ENCODE data around the gene DIPK1A.

Gene DIPK1A

DNA sequence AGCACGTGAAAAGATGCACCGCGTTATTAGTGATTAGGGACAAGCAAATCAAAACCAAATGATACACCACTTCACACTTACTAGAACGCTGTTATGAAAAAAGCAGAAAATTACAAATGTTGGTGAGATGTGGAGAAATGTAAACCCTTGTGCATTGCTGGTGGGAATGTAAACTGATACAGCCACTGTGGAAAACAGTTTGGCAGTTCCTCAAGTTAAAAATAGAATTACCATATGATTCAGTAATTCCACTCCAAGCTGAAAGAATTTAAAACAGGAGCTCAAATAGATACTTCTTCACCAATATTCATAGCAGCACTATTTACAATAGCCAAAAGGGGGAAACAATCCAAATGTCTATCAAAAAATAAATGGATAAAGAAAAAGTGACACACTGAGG is 166.1 kb downstream of the DIPK1A start:
- no peak for DNase-seq
- Histone ChIP-seq H3K36me3 (no peaks in the 10 kb centered on the region), H3K27me3 (ENCODE audit: insufficient read depth, low read depth, severe bottlenecking) (no peaks in the 10 kb centered on the region), H3K4me3 (ENCODE audit: low read depth, low read length) (no peak overlapping the region), H3K9me3 (ENCODE audit: severe bottlenecking) (no peaks in the 10 kb centered on the region), H3K27ac (no peak overlapping the region)
- TF ChIP-seq, protein P1, sequence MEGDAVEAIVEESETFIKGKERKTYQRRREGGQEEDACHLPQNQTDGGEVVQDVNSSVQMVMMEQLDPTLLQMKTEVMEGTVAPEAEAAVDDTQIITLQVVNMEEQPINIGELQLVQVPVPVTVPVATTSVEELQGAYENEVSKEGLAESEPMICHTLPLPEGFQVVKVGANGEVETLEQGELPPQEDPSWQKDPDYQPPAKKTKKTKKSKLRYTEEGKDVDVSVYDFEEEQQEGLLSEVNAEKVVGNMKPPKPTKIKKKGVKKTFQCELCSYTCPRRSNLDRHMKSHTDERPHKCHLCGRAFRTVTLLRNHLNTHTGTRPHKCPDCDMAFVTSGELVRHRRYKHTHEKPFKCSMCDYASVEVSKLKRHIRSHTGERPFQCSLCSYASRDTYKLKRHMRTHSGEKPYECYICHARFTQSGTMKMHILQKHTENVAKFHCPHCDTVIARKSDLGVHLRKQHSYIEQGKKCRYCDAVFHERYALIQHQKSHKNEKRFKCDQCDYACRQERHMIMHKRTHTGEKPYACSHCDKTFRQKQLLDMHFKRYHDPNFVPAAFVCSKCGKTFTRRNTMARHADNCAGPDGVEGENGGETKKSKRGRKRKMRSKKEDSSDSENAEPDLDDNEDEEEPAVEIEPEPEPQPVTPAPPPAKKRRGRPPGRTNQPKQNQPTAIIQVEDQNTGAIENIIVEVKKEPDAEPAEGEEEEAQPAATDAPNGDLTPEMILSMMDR (IDR thresholded peaks at IDR 0.05; ENCODE audit: low read depth, low read length), result no peak

DNA sequence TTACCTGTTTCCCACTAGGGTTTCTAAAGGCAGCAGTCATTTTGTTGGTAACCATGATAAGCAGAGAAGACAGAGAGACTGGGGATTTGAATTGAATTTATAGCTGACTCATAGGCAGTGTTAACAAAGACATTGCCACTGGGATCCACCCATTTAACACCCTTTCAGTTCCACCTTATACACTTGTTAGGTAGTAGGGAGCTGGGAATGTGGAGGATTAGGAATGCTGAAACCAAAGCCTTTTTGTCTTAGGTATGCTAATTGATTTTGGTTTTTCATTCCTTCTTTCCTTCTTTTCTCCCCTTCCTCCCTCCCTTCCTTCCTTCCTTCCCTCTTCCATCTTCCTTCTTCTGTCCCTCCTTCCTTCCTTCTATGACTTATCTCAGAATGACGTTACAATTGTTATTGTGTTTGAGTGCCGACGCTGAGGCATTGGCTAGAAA is 168.9 kb downstream of the DIPK1A start:
- no peak overlapping the region for H3K27ac ChIP-seq
- H3K4me3 ChIP-seq (ENCODE audit: low read depth, low read length), result no peak overlapping the region
- DNase-seq, result no peak
- H3K9me3 ChIP-seq (ENCODE audit: severe bottlenecking), result no peaks in the 10 kb centered on the region
- TF ChIP-seq, protein P1 (IDR thresholded peaks at IDR 0.05; ENCODE audit: low read depth, low read length), result no peak
- no peaks in the 10 kb centered on the region for H3K27me3 ChIP-seq (ENCODE audit: insufficient read depth, low read depth, severe bottlenecking)
- H3K36me3 ChIP-seq, result no peaks in the 10 kb centered on the region
